Stomach smooth muscle (tissue), 2 donors: Measurements from ENCODE around the gene ADGRL3.
"Not testable (repeated sequence)": the region's sequence is repeated elsewhere in the genome, so short reads cannot be mapped to it uniquely, and the experiment has no call there.

Experiments used
- H3K27ac ChIP-seq: one replicate; pipeline ENCODE4 v1.7.0; 2013; ENCODE audit warnings: mild to moderate bottlenecking, low read length, inconsistent platforms
- H3K27me3 ChIP-seq, 2 donors: one replicate each; pipeline ENCODE4 v1.7.0; 2013; ENCODE audit warnings: low read length in 2 of 2; ENCODE audit not compliant: insufficient read depth in 2 of 2, control insufficient read depth in 1 of 2
- H3K36me3 ChIP-seq, 2 donors: one replicate each; pipeline ENCODE4 v1.7.0; 2013; ENCODE audit warnings: low read length in 2 of 2; ENCODE audit not compliant: control insufficient read depth in 2 of 2, insufficient read depth in 2 of 2
- H3K4me1 ChIP-seq: one replicate; pipeline ENCODE4 v1.7.0; 2013; ENCODE audit warnings: low read length; ENCODE audit not compliant: control insufficient read depth, insufficient read depth
- H3K4me3 ChIP-seq, 2 donors: one replicate each; pipeline ENCODE4 v1.7.0; 2013; ENCODE audit warnings: low read length in 2 of 2
- H3K9ac ChIP-seq, 2 donors: one replicate each; pipeline ENCODE4 v1.7.0; 2013; ENCODE audit warnings: low read length in 2 of 2, mild to moderate bottlenecking in 1 of 2
- H3K9me3 ChIP-seq, 2 donors: one replicate each; pipeline ENCODE4 v1.7.0; 2013; ENCODE audit warnings: low read length in 2 of 2; ENCODE audit not compliant: control insufficient read depth in 2 of 2
- donor health status: healthy.
- donor health status: Pancreatic carcinoma.

The ADGRL3 gene

GRCh38 chr4:61727286-61727685 lies 527.2 kb downstream of the ADGRL3 start:
- H3K4me1 ChIP-seq: no peaks in the 10 kb centered on the region
- no peak overlapping the region for H3K4me3 ChIP-seq
- no peak overlapping the region for H3K27ac ChIP-seq
- H3K9me3 ChIP-seq: no peaks in the 10 kb centered on the region
- no peaks in the 10 kb centered on the region for H3K27me3 ChIP-seq
- H3K36me3 ChIP-seq: no peaks in the 10 kb centered on the region
- H3K9ac ChIP-seq: no peak overlapping the region

GRCh38 chr4:61734409-61734808 lies 534.3 kb downstream of the ADGRL3 start:
- no peak overlapping the region for H3K4me3 ChIP-seq
- H3K27ac ChIP-seq: no peak overlapping the region
- no peaks in the 10 kb centered on the region for H3K9me3 ChIP-seq
- no peaks in the 10 kb centered on the region for H3K36me3 ChIP-seq
- H3K4me1 ChIP-seq: no peaks in the 10 kb centered on the region
- H3K27me3 ChIP-seq: no peaks in the 10 kb centered on the region
- no peak overlapping the region for H3K9ac ChIP-seq

GRCh38 chr4:61739887-61740286 lies 539.8 kb downstream of the ADGRL3 start:
- Histone ChIP-seq H3K36me3 (no peaks in the 10 kb centered on the region), H3K9me3 (no peaks in the 10 kb centered on the region), H3K4me1 (no peaks in the 10 kb centered on the region)

DNA sequence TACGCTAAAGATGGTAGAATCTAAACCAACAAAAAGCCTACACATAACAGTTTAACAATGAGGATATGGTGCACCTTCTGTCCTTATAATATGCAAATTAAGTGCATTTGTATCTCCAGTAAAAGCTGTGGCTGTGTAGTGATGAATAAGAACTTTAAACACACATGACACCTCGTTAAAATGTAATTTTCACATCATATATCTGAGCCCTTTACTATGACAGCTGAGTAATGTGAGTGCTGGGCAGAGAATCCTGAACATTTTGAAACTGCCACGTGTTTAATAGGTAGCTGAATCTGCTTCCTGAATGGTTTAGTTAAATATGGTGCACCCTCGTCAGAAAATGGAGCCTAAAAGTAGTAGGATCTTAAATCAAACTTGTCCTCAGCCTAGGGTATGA lies 540.8 kb downstream of the ADGRL3 start:
- no peaks in the 10 kb centered on the region for H3K36me3 ChIP-seq
- H3K4me1 ChIP-seq: no peaks in the 10 kb centered on the region
- no peak overlapping the region for H3K4me3 ChIP-seq
- no peak overlapping the region for H3K9ac ChIP-seq
- H3K27me3 ChIP-seq: no peaks in the 10 kb centered on the region
- H3K9me3 ChIP-seq: no peaks in the 10 kb centered on the region
- H3K27ac ChIP-seq: no peak overlapping the region

More at GRCh38 chr4:61739887-61740286, 539.8 kb downstream of the ADGRL3 start:
- Histone ChIP-seq H3K9ac (no peak overlapping the region), H3K27ac (no peak overlapping the region), H3K27me3 (no peaks in the 10 kb centered on the region), H3K4me3 (no peak overlapping the region)

DNA sequence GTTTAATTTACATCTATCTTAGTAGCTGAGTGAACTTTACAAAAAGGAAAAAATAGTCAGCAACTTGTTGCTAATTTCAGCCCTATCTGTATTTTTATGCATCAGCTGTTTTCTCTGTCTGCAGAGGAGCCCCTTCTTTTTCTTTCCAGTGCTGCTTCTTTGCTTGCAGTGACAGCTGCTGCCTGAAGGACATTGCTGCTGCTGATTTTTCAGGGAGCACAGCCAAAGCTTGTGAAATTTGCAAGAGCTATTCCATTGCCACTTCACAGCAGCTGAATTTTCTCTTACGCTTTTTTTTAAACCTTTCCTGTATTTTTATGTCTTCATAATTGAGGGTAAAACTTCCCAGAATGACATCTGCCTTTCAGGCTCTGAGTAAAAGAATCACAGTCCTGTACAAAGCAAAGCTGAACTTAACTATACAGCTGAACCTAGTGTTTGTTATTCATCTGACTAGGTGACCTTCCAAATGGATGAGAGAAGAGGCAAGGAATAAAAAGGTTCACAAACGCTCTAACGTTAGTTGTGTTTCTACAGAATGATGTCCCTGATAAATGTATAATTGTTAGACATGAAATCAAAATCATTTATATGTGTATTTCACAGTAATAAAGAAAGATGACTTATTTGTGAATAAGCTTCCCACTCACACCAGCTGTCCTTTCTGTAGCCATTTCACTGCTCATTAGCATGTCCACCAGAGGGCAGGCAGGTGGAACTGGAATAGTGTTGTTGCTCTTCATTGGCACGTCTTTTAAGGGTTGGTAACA lies 541.4 kb downstream of the ADGRL3 start:
- Histone ChIP-seq H3K9ac (no peak overlapping the region), H3K4me1 (no peaks in the 10 kb centered on the region), H3K36me3 (no peaks in the 10 kb centered on the region), H3K4me3 (no peak overlapping the region), H3K27ac (no peak overlapping the region), H3K9me3 (no peaks in the 10 kb centered on the region), H3K27me3 (no peaks in the 10 kb centered on the region)

DNA sequence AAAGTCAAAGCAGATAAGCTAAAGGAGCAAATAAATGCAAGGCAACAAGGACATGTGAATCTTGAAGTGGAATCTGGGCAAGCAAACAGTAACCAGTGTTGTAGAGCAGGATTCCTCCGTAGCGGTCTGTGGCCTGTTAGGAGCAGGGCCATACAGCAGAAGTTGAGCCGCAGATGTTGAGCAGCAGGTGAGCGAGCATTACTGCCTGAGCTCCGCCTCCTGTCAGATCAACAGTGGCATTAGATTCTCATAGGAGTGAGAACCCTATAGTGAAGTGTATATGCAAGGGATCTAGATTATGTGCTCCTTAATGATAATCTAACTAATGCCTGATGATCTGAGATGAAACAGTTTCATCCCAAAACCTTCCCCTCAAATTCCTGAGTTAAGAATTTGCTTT lies 550.7 kb downstream of the ADGRL3 start:
- no peaks in the 10 kb centered on the region for H3K4me1 ChIP-seq
- H3K27me3 ChIP-seq: no peaks in the 10 kb centered on the region
- H3K9ac ChIP-seq: no peak overlapping the region
- H3K4me3 ChIP-seq: no peak overlapping the region
- no peaks in the 10 kb centered on the region for H3K9me3 ChIP-seq
- H3K36me3 ChIP-seq: no peaks in the 10 kb centered on the region
- no peak overlapping the region for H3K27ac ChIP-seq

- Histone ChIP-seq H3K9me3 (no peaks in the 10 kb centered on the region), H3K4me3 (no peak overlapping the region), H3K27ac (no peak overlapping the region), H3K27me3 (no peaks in the 10 kb centered on the region), H3K36me3 (no peaks in the 10 kb centered on the region), H3K4me1 (no peaks in the 10 kb centered on the region), H3K9ac (no peak overlapping the region)
Measured at GRCh38 chr4:61752617-61753016, 552.5 kb downstream of the ADGRL3 start.

DNA sequence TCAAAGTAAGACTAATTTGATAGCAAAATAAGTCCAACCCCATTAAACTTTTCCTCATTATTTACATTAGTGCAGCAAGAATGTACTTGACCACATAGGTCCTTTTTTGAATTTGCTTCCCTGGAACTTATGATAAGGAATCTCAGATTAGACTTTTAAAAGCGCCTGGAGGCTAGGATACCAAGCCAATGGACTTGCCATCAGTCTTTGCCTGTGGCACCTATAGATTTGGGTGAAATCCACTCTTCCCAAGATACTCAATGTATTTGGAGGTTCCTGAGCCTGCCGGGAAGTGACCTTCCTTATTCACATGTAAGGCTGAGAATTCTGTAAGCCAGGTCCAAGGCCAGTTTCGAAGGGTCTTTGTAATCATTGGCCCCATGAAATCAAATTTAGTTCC lies 553.6 kb downstream of the ADGRL3 start:
- no peaks in the 10 kb centered on the region for H3K36me3 ChIP-seq
- no peak overlapping the region for H3K4me3 ChIP-seq
- no peak overlapping the region for H3K27ac ChIP-seq
- H3K4me1 ChIP-seq: no peaks in the 10 kb centered on the region
- no peak overlapping the region for H3K9ac ChIP-seq
- H3K27me3 ChIP-seq: no peaks in the 10 kb centered on the region
- no peaks in the 10 kb centered on the region for H3K9me3 ChIP-seq

GRCh38 chr4:61756937-61757336 lies 556.8 kb downstream of the ADGRL3 start:
- not testable (repeated sequence) for H3K36me3 ChIP-seq, H3K9ac ChIP-seq, H3K4me1 ChIP-seq, H3K4me3 ChIP-seq, H3K27ac ChIP-seq, H3K27me3 ChIP-seq, H3K9me3 ChIP-seq

DNA sequence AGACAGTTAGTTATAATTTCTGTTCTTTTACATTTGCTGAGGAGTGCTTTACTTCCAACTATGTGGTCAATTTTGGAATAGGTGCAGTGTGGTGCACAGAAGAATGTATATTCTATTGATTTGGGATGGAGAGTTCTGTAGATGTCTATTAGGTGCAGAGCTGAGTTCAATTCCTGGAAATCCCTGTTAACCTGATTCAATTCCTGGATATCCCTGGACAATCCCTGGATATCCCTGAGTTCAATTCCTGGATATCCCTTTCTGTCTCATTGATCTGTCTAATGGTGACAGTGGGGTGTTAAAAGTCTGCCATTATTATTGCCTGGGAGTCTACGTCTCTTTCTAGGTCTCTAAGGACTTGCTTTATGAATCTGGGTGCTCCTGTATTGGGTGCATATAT lies 557.9 kb downstream of the ADGRL3 start:
- H3K4me1 ChIP-seq, H3K4me3 ChIP-seq, H3K36me3 ChIP-seq, H3K9me3 ChIP-seq, H3K9ac ChIP-seq, H3K27me3 ChIP-seq, H3K27ac ChIP-seq: not testable (repeated sequence)

GRCh38 chr4:61758596-61758995 lies 558.5 kb downstream of the ADGRL3 start:
- H3K4me3 ChIP-seq: not testable (repeated sequence)

More at GRCh38 chr4:61758596-61758995, 558.5 kb downstream of the ADGRL3 start:
- not testable (repeated sequence) for H3K9ac ChIP-seq, H3K36me3 ChIP-seq, H3K27me3 ChIP-seq, H3K9me3 ChIP-seq, H3K4me1 ChIP-seq, H3K27ac ChIP-seq
